GM19438 (cell line): Measurements from ENCODE around the gene ING3.

ENCODE experiments used
- ATAC-seq: cut with Tn5 transposase; IDR thresholded peaks from one replicate; pipeline ENCODE4 v1.9.1; 2021; ENCODE audit warnings: low read depth; ENCODE audit not compliant: unreplicated experiment

The ING3 gene

GRCh38 chr7:121020989-121021969 lies 70.7 kb downstream of the ING3 start:
- no peak for ATAC-seq

GRCh38 chr7:121023194-121023593 lies 72.6 kb downstream of the ING3 start:
- no peak for ATAC-seq

DNA sequence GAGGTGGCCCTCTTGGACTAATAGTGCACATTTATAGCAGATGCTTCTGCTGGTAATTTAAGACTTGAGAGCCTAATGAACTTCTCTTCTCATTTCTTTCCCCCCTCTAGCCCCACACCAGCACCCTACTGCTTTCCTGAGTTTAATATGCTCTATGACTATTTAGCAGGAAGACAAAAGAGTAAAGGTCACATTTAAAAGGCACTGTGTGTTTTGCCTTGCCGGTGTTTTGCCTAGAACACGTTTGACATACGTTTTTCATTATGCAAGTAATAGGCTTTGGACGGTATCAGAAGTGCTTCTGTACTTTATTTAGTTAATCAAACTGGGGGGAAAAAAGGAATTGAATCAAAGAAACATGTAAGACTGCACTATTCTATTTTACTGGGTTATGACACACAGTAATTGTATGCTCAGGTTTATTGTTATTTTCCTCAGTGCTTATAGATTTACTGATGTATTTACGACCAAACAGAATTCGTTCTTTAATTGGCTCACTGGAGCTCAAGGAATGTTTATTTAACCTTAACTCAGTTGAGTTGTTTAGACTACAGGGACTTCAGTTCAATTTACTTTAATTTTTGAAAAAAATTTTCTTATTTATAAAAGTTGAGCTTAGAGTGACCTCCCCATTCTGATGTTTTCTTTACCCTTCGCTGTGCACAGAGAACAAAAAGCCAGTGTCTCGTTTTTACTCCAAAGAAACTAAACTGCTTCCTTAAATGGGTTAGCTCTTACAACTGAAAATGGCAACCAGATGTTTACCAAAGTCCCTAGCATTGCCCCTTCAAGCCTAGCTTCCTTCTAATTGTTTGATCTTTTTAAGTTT lies 73.3 kb downstream of the ING3 start:
- ATAC-seq: no peak

GRCh38 chr7:121024611-121025010 lies 74.0 kb downstream of the ING3 start:
- ATAC-seq: no peak

GRCh38 chr7:121026159-121026558 lies 75.6 kb downstream of the ING3 start:
- ATAC-seq: no peak

DNA sequence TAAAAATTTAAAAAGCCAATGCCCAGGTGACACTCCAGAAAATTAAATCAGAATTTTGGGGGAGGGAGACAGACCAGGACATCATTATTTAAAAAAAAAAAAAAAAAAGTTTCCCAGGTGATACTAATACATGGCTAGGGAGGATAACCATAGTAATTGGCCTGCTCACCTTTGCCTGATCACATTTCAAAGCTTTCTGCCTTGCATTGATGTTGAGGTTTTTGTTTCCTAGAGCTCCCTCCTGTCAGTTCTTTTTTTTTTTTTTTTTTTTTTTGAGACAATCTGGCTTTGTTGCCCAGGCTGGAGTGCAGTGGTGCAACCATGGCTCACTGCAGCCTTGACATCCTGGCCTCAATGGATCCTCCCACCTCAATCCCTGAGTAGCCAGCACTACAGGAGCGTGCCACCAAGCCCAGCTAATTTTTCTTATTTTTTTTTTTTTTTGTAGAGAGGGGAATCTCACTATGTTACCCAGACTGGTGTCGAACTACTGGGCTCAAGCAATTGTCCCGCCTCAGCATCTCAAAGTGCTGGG lies 76.1 kb downstream of the ING3 start:
- no peak for ATAC-seq
